PC-3 (cell line): ENCODE data around the gene UVSSA. TPM values are rescaled to one million over a fixed set of nuclear protein-coding genes. Genes with fewer than 3 reads are reported as not detected.

Source experiments
- ATAC-seq: fragments of 200-7000 bp; cut with Tn5 transposase; 2 replicates; pipeline ENCODE4 v1.9.1; 2020; ENCODE audit warnings: mild to moderate bottlenecking, moderate library complexity
- BruUV-seq: library from RNA; stranded (reverse); fragments of 400-500 nt; replicated peaks from 2 replicates; lab custom pipeline; 2021; lab: Mats Ljungman, UMichigan
- CTCF ChIA-PET: fragments of 300-600 bp; sonication (Branson Sonifier 250); formaldehyde crosslinking; loops from one replicate; lab custom pipeline; 2022; ENCODE audit warnings: antibody characterized with exemption; lab: Charles Lee
- POLR2A ChIA-PET: fragments of 300-600 bp; sonication (Branson Sonifier 250); formaldehyde crosslinking; loops from one replicate; lab custom pipeline; 2022; ENCODE audit warnings: antibody characterized with exemption; ENCODE audit not compliant: unreplicated experiment; lab: Charles Lee
- DNase-seq: peaks from one replicate; pipeline ENCODE4 v3.0.0-alpha.2; 2015
- H2AFZ ChIP-seq: fragments of 300-600 bp; sonication (generic); 2 replicates; pipeline ENCODE4 v1.6.0; 2016; ENCODE audit warnings: antibody characterized with exemption, low read length
- H3F3A ChIP-seq: fragments of 300-600 bp; sonication (generic); one replicate; pipeline ENCODE4 v1.6.0; 2017; ENCODE audit warnings: antibody characterized with exemption, low read length, control low read depth, mild to moderate bottlenecking; ENCODE audit not compliant: unreplicated experiment
- H3K27ac ChIP-seq: fragments of 300-600 bp; sonication (generic); 2 replicates; pipeline ENCODE4 v1.5.1; 2016; ENCODE audit warnings: mild to moderate bottlenecking, low read length
- H3K27me3 ChIP-seq: fragments of 300-600 bp; sonication (generic); 2 replicates; pipeline ENCODE4 v1.6.1; 2016; ENCODE audit warnings: low read length, mixed read lengths
- H3K36me3 ChIP-seq: fragments of 300-600 bp; sonication (generic); 2 replicates; pipeline ENCODE4 v1.6.1; 2016; ENCODE audit warnings: low read depth, mixed run types, low read length, mixed read lengths
- H3K4me1 ChIP-seq: fragments of 300-600 bp; sonication (generic); 2 replicates; pipeline ENCODE4 v1.5.1; 2016; ENCODE audit warnings: low read length; ENCODE audit not compliant: insufficient read depth
- H3K4me2 ChIP-seq: fragments of 300-600 bp; sonication (generic); 2 replicates; pipeline ENCODE4 v1.6.0; 2016; ENCODE audit warnings: low read length
- H3K4me3 ChIP-seq: fragments of 300-600 bp; sonication (generic); 2 replicates; pipeline ENCODE4 v1.5.1; 2016; ENCODE audit warnings: mild to moderate bottlenecking, low read length, mixed read lengths
- H3K79me2 ChIP-seq: fragments of 300-600 bp; sonication (generic); 2 replicates; pipeline ENCODE4 v1.6.1; 2017; ENCODE audit warnings: low read length, mixed read lengths
- H3K9ac ChIP-seq: fragments of 300-600 bp; sonication (generic); 2 replicates; pipeline ENCODE4 v1.6.0; 2016; ENCODE audit warnings: mild to moderate bottlenecking, low read length
- H3K9me2 ChIP-seq: fragments of 300-600 bp; sonication (generic); replicated peaks from 2 replicates; pipeline ENCODE4 v1.6.1; 2016; ENCODE audit warnings: mixed run types, low read length, mixed read lengths
- H3K9me3 ChIP-seq: fragments of 300-600 bp; sonication (generic); 2 replicates; pipeline ENCODE4 v1.6.1; 2016; ENCODE audit warnings: low read length, mixed read lengths
- H4K20me1 ChIP-seq: fragments of 300-600 bp; sonication (generic); 2 replicates; pipeline ENCODE4 v1.6.1; 2016; ENCODE audit warnings: low read length, mixed read lengths
- CTCF ChIP-seq: fragments of 300-600 bp; sonication (generic); conservative IDR thresholded peaks from 2 replicates; pipeline ENCODE4 v1.5.1; 2017; ENCODE audit warnings: antibody characterized with exemption, low read depth, mild to moderate bottlenecking, low read length
- EZH2 ChIP-seq: fragments of 300-600 bp; sonication (generic); IDR thresholded peaks from one replicate; pipeline ENCODE4 v1.6.1; 2017; ENCODE audit warnings: antibody characterized with exemption, mild to moderate bottlenecking, low read length; ENCODE audit not compliant: unreplicated experiment
- EZH2phosphoT487 ChIP-seq: fragments of 300-600 bp; sonication (generic); IDR thresholded peaks from 2 replicates; pipeline ENCODE4 v1.6.1; 2018; ENCODE audit warnings: mild to moderate bottlenecking, antibody characterized with exemption, low read length, borderline replicate concordance
- intact Hi-C: fragments of 100-400 bp; cut with micrococcal nuclease; formaldehyde crosslinking; loops from 2 replicates; pipeline ENCODE4 v1.9.0; 2023
- total RNA-seq: library from RNA; depleted of rRNA; stranded (reverse); fragments of >200 nt; gene quantifications from 2 replicates; pipeline ENCODE4 v1.2.3, GENCODE V29; 2014

The UVSSA gene
- total RNA-seq, 1 experiment from 2014 or later = 6.2 TPM

- Histone ChIP-seq H3K9me3 (no peaks in the 10 kb centered on the region), H4K20me1 (no peaks in the 10 kb centered on the region), H3K27me3 (no peaks in the 10 kb centered on the region), H3F3A (no peaks in the 10 kb centered on the region), H2AFZ (no peak overlapping the region), H3K36me3 (peaks cover 3% of the 10 kb centered on the region; the same call in 1 of the 2 replicates), H3K4me3 (no peak overlapping the region), H3K9ac (no peak overlapping the region), H3K4me1 (no peaks in the 10 kb centered on the region), H3K79me2 (peaks cover 37% of the 10 kb centered on the region), H3K4me2 (no peak overlapping the region), H3K9me2 (no peaks in the 10 kb centered on the region), H3K27ac (no peak overlapping the region)
- ChIA-PET POLR2A (no interaction called here), CTCF (no interaction called here)
- no TSS peak for BruUV-seq
- intact Hi-C loops = no loop called here
- DNase-seq (no peak), ATAC-seq (no peak)
- no peak for TF ChIP-seq CTCF
- TF ChIP-seq EZH2 = no peak
- TF ChIP-seq EZH2phosphoT487 = no peak
Measured at GRCh38 chr4:1312821-1313640, 34.0 kb upstream of the UVSSA start.

- Histone ChIP-seq H4K20me1 (no peaks in the 10 kb centered on the region), H3K27ac (no peak overlapping the region), H3K9me2 (no peaks in the 10 kb centered on the region), H3F3A (no peaks in the 10 kb centered on the region), H2AFZ (no peak overlapping the region), H3K4me3 (no peak overlapping the region), H3K9ac (no peak overlapping the region), H3K27me3 (no peaks in the 10 kb centered on the region), H3K36me3 (peaks cover 3% of the 10 kb centered on the region), H3K79me2 (peaks cover 15% of the 10 kb centered on the region), H3K4me1 (peaks cover 3% of the 10 kb centered on the region; the same call in 1 of the 2 replicates), H3K4me2 (no peak overlapping the region), H3K9me3 (no peaks in the 10 kb centered on the region)
- ATAC-seq = no peak
- no peak for DNase-seq
- no peak for TF ChIP-seq EZH2
- TF ChIP-seq CTCF = no peak
- no peak for TF ChIP-seq EZH2phosphoT487
- BruUV-seq = no TSS peak
- CTCF ChIA-PET = no interaction called here
- intact Hi-C loops = no loop called here
- POLR2A ChIA-PET = no interaction called here
Measured at GRCh38 chr4:1315306-1315705, 31.7 kb upstream of the UVSSA start.

- H3K9me2 ChIP-seq = no peaks in the 10 kb centered on the region
- H3K4me2 ChIP-seq = no peak overlapping the region
- ChIA-PET POLR2A (no interaction called here), CTCF (no interaction called here)
- TF ChIP-seq EZH2phosphoT487 = no peak
- no peak for TF ChIP-seq CTCF
- no peak for TF ChIP-seq EZH2
- H3K4me3 ChIP-seq = no peak overlapping the region
- no peak overlapping the region for H3K27ac ChIP-seq
- DNase-seq (no peak), ATAC-seq (no peak)
- H3K36me3 ChIP-seq = peaks cover 3% of the 10 kb centered on the region
- H3K9ac ChIP-seq = no peak overlapping the region
- no peaks in the 10 kb centered on the region for H3F3A ChIP-seq
- H3K27me3 ChIP-seq = no peaks in the 10 kb centered on the region
- no peak overlapping the region for H2AFZ ChIP-seq
- peaks cover 8% of the 10 kb centered on the region for H3K79me2 ChIP-seq
- no peaks in the 10 kb centered on the region for H3K9me3 ChIP-seq
- no TSS peak for BruUV-seq
- H3K4me1 ChIP-seq = peaks cover 3% of the 10 kb centered on the region; the same call in 1 of the 2 replicates
- H4K20me1 ChIP-seq = no peaks in the 10 kb centered on the region
- intact Hi-C loops = no loop called here
Measured at GRCh38 chr4:1315836-1316536, 31.0 kb upstream of the UVSSA start.
